Measurements from ENCODE around the gene RXRA. TPM values are rescaled to one million over a fixed set of nuclear protein-coding genes. Genes with fewer than 3 reads are reported as not detected.
A peak's percentile ranks its signal among the peaks of the same experiment; 100 is the strongest.

Gene RXRA
- total RNA-seq, 1 donor from 2014 or later, result 85.7 TPM

GRCh38 chr9:134439368-134439784, 113.1 kb downstream of the RXRA start:
- DNase-seq (no peak), ATAC-seq (no peak)
- intact Hi-C loops (cut with DNase I), result no loop called here
- Histone ChIP-seq H3K4me3 (no peak overlapping the region), H3K27me3 (ENCODE audit: low read depth) (no peaks in the 10 kb centered on the region), H3K27ac (no peak overlapping the region), H3K9me3 (no peaks in the 10 kb centered on the region), H3K36me3 (peaks cover 31% of the 10 kb centered on the region), H3K4me1 (peaks cover 67% of the 10 kb centered on the region)
- no peak for TF ChIP-seq CTCF (IDR thresholded peaks at IDR 0.05)

DNA sequence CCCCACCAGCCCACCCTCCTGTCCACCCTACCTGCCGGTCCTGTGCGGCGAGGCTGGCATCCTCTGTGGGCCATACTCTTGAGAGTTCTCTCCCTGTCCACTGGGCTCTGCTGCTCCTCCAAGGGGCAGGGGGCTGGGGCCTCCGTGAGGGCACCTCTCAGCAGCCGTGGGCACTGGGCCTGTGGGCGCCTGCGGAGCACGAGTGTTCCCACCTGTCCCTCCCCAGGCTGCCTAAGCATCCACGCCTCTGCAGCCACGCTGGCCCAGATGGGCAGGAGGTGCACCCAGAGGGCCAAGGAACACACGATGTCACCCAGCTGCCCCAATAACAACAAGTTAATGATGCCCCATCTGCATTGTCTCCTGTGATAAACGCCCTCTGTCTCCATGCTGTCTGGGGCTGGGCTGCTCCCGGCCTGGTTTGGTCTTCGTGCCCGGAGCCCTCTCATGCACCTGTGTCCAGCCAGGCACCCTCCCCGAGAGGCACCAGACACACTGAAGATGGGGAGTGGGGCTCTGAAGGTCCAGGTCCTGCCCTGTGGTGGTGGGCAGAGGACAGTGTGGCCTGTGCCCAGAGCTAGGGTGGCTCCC, 114.5 kb downstream of the RXRA start:
- Histone ChIP-seq H3K4me3 (no peak overlapping the region), H3K9me3 (no peaks in the 10 kb centered on the region), H3K36me3 (peaks cover 26% of the 10 kb centered on the region), H3K4me1 (peaks cover 55% of the 10 kb centered on the region), H3K27ac (no peak overlapping the region), H3K27me3 (ENCODE audit: low read depth) (no peaks in the 10 kb centered on the region)
- no peak for ATAC-seq
- intact Hi-C loops (cut with DNase I), result no loop called here
- DNase-seq, result no peak
- TF ChIP-seq CTCF (IDR thresholded peaks at IDR 0.05), result no peak

- no peak for TF ChIP-seq CTCF (IDR thresholded peaks at IDR 0.05)
- no peak overlapping the region for H3K4me3 ChIP-seq
- peaks cover 48% of the 10 kb centered on the region for H3K4me1 ChIP-seq
- intact Hi-C loops (cut with DNase I), result no loop called here
- H3K9me3 ChIP-seq, result no peaks in the 10 kb centered on the region
- no peak for DNase-seq
- no peak overlapping the region for H3K27ac ChIP-seq
- H3K27me3 ChIP-seq (ENCODE audit: low read depth), result no peaks in the 10 kb centered on the region
- ATAC-seq, result no peak
- peaks cover 18% of the 10 kb centered on the region for H3K36me3 ChIP-seq
Observed at GRCh38 chr9:134441227-134442084, 115.2 kb downstream of the RXRA start.

DNA sequence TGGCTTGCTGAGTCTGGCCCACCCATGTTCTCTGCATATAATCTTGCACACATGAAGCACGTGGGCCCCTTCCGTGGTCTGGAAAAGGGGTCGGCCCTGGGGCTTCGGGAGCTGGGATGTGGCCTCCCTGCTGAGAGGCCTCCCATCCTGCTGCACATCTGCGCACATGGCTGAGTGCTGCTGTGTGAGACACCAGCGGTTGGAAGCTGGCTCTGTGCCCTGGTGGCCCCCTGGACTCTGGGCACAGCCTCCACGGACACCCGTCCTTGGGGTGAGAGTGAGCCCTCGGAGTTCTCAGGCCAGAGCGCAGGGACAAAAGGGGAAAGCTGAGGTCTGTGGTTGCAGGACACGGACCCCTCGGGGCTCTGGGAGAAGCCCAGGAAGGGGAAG, 115.8 kb downstream of the RXRA start:
- H3K27ac ChIP-seq, result no peak overlapping the region
- ATAC-seq (no peak), DNase-seq (no peak)
- peaks cover 42% of the 10 kb centered on the region for H3K4me1 ChIP-seq
- H3K27me3 ChIP-seq (ENCODE audit: low read depth), result no peaks in the 10 kb centered on the region
- H3K9me3 ChIP-seq, result no peaks in the 10 kb centered on the region
- H3K4me3 ChIP-seq, result no peak overlapping the region
- intact Hi-C loops (cut with DNase I), result no loop called here
- TF ChIP-seq CTCF (IDR thresholded peaks at IDR 0.05), result no peak
- H3K36me3 ChIP-seq, result peaks cover 12% of the 10 kb centered on the region

DNA sequence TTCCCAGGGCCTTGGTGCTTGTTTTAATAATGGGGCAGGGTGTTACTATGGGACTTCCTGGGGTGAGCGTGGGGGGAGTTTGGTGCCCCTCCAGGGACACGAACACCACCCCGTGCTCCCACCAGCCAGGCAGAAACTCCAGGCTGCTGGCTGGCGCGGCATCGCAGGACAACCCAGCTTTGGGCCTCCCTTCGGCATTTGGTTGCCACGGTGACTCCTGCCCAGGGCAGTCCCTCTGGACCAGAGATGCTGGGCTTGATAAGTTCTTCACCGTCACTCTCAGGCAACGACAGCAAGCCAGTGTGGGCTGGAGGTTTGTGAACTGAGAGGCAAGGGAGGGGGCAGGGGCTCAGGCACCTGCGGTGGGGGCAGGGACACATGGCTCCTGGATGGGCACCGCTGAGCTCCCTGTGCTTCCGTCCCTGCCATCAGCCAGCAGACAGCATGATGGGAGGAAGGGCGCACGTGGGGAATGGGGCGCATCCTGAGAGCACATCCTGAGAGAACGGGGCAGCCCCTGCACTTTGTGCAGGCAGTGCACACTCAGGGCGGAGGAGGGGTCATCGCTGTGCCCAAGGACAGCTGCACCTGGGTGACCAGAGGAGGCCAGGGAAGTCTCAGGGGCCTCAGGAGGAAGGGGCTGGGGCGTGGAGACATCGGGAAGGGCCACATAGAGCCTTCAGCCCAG, 116.4 kb downstream of the RXRA start:
- Histone ChIP-seq H3K36me3 (peaks cover 7% of the 10 kb centered on the region), H3K4me1 (peaks cover 36% of the 10 kb centered on the region), H3K9me3 (no peaks in the 10 kb centered on the region), H3K27ac (no peak overlapping the region), H3K4me3 (no peak overlapping the region), H3K27me3 (ENCODE audit: low read depth) (no peaks in the 10 kb centered on the region)
- intact Hi-C loops (cut with DNase I), result no loop called here
- DNase-seq (no peak), ATAC-seq (peak; percentile 2)
- TF ChIP-seq CTCF (IDR thresholded peaks at IDR 0.05), result no peak

Data from lower lobe of right lung (tissue), 2 donors.